Astrocyte of the spinal cord (primary cell): Measurements from ENCODE around the gene NOP56.

Experiments
- DNase-seq: peaks from one replicate; pipeline ENCODE4 v3.0.0; 2011; ENCODE audit warnings: low read depth, low spot score
- H3K4me3 ChIP-seq: 2 replicates; pipeline ENCODE4 v1.5.1; 2011; ENCODE audit warnings: low read depth, mild to moderate bottlenecking, low read length, moderate library complexity
- in situ Hi-C: cut with HindIII; loops from 2 replicates; pipeline ENCODE4 v1.10.0; 2017; ENCODE audit warnings: low sequenced_read_pairs
- TF ChIP-seq, protein P1 (sequence below): IDR thresholded peaks from 2 replicates; pipeline ENCODE4 v1.5.1; 2012; ENCODE audit warnings: low read depth, mild to moderate bottlenecking, low read length, inconsistent platforms

The NOP56 gene

DNA sequence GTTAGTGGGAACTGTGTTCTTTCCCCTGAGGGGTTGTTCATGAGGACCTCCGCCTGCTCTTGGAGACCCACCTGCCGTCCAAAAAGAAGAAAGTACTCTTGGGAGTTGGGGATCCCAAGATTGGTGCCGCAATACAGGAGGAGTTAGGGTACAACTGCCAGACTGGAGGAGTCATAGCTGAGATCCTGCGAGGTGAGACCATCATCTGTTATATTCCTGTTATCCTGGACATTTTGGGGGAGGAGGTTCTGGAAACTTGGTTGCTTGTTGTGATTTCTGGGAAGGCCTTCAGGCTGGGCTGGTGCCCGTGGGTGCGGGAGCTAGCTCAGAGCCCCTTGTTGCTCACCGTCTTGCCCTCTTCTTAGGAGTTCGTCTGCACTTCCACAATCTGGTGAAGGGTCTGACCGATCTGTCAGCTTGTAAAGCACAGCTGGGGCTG lies 2.0 kb downstream of the NOP56 start:
- TF ChIP-seq, protein P1, sequence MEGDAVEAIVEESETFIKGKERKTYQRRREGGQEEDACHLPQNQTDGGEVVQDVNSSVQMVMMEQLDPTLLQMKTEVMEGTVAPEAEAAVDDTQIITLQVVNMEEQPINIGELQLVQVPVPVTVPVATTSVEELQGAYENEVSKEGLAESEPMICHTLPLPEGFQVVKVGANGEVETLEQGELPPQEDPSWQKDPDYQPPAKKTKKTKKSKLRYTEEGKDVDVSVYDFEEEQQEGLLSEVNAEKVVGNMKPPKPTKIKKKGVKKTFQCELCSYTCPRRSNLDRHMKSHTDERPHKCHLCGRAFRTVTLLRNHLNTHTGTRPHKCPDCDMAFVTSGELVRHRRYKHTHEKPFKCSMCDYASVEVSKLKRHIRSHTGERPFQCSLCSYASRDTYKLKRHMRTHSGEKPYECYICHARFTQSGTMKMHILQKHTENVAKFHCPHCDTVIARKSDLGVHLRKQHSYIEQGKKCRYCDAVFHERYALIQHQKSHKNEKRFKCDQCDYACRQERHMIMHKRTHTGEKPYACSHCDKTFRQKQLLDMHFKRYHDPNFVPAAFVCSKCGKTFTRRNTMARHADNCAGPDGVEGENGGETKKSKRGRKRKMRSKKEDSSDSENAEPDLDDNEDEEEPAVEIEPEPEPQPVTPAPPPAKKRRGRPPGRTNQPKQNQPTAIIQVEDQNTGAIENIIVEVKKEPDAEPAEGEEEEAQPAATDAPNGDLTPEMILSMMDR = no peak
- in situ Hi-C loops = no loop called here
- peak overlapping the region; percentile 98 for H3K4me3 ChIP-seq
- no peak for DNase-seq

DNA sequence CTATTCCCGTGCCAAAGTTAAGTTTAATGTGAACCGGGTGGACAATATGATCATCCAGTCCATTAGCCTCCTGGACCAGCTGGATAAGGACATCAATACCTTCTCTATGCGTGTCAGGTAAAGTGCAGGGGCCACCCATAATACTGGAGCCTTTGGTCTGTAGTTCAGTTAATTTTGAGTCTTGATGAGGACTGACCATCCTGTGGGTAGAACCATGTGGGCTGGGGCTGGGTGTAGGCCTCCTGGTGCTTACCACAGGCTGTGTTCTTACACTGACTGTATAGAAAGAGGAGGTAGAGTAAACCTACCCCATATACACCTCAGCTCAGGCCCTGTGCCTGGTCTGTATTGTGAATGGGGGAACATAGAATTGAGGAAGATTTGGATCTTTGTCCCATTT lies 2.4 kb downstream of the NOP56 start:
- in situ Hi-C loops = no loop called here
- TF ChIP-seq, protein P1 = no peak
- no peak for DNase-seq
- no peak overlapping the region for H3K4me3 ChIP-seq

DNA sequence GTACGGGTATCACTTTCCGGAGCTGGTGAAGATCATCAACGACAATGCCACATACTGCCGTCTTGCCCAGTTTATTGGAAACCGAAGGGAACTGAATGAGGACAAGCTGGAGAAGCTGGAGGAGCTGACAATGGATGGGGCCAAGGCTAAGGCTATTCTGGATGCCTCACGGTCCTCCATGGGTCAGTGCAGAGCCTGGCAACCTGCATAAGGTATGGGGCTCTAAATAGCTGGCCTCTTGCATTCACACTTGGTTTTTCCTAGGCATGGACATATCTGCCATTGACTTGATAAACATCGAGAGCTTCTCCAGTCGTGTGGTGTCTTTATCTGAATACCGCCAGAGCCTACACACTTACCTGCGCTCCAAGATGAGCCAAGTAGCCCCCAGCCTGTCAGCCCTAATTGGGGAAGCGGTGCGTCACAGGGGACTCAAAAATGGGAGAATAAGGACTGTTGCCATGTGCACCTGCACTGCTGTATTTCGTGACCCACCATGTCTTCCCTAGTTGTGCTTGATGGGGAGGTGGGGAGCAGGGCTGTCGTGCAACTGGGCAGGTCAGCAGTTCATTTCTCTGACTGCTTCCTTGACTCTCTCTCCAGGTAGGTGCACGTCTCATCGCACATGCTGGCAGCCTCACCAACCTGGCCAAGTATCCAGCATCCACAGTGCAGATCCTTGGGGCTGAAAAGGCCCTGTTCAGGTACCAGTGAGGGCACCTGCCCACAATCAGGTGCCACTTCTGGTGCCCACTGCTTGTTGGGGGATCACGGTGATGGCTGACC lies 3.1 kb downstream of the NOP56 start:
- TF ChIP-seq, protein P1 = no peak
- no peak for DNase-seq
- in situ Hi-C loops = no loop called here
- H3K4me3 ChIP-seq = no peak overlapping the region

DNA sequence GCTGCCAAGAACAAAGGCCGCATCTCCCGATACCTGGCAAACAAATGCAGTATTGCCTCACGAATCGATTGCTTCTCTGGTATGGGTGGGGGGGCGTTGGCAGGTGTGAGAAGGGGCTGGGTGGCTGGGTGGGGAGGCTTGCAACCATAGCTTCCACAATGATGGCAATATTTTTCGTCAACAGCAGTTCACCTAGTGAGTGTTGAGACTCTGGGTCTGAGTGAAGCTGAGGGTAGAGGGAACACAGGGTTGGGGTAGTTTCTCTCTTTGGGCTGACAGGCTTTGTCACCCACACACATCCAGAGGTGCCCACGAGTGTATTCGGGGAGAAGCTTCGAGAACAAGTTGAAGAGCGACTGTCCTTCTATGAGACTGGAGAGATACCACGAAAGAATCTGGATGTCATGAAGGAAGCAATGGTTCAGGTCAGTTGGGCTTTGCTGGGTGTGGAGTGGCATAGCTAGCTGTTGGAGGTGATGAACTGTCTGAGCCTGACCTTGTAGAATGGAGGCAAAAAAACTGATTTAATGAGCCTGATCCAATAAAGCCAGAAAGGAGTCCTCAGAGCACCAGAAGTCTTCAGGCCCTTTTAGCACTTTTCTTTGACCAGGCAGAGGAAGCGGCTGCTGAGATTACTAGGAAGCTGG lies 4.2 kb downstream of the NOP56 start:
- TF ChIP-seq, protein P1 = no peak
- in situ Hi-C loops = no loop called here
- H3K4me3 ChIP-seq = no peak overlapping the region
- DNase-seq = no peak

DNA sequence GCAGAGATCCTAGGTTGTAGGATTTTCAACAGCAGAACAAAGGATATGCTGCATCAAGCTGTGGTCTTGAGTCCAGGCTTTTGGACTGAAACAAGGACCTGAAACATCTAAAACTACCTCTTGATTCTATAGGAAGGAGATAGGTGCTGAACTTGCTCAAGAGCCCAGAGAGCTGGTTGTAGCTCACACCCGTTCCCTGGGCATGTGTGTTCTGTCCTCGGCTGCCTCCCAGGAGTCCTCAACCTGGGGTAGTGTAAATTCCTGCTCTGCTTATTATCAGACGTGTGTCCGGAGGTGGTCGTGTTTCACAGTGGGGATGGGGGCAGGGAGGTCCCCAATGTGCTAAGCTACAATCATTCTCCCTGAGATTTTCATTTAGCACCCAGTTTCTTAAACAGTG lies 4.8 kb downstream of the NOP56 start:
- H3K4me3 ChIP-seq = no peak overlapping the region
- TF ChIP-seq, protein P1 = no peak
- in situ Hi-C loops = no loop called here
- DNase-seq = no peak

DNA sequence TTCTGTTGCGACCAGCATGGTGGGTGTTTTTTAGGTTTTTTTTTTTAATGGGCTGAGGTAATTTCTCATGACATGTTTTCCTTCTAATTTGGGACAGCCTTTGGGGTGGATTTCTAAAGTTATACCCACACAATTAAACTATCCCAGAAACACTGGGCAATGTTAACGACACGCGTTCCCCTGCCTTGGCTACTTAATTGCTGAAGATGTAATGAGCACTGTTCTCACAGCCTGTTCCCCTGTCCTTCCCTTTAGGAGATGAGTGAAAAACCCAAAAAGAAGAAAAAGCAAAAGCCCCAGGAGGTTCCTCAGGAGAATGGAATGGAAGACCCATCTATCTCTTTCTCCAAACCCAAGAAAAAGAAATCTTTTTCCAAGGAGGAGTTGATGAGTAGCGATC lies 5.2 kb downstream of the NOP56 start:
- DNase-seq = no peak
- in situ Hi-C loops = no loop called here

More for the DNA sequence above, 5.2 kb downstream of the NOP56 start:
- H3K4me3 ChIP-seq = no peak overlapping the region
- TF ChIP-seq, protein P1 = no peak
